Endothelial cell of umbilical vein (primary cell): ENCODE results near the gene MCTP1. TPM values are rescaled to one million over a fixed set of nuclear protein-coding genes. Genes with fewer than 3 reads are reported as not detected.

ENCODE experiments used
- BruUV-seq: library from RNA; stranded (reverse); fragments of 400-500 nt; replicated peaks from 2 replicates; lab custom pipeline; 2021; lab: Mats Ljungman, UMichigan
- CTCF ChIA-PET: fragments of 300-600, 350-600 bp; sonication (Branson Sonifier 250); formaldehyde crosslinking; loops from one replicate; lab custom pipeline; 2021; ENCODE audit warnings: antibody characterized with exemption, inconsistent platforms; lab: Charles Lee
- POLR2A ChIA-PET: fragments of 300-600, 350-600 bp; sonication (Branson Sonifier 250); formaldehyde crosslinking; loops from one replicate; lab custom pipeline; 2021; ENCODE audit warnings: antibody characterized with exemption, inconsistent platforms; lab: Charles Lee
- DNase-seq: peaks from one replicate; pipeline ENCODE4 v3.0.0-alpha.2; 2011; ENCODE audit warnings: low read depth, low spot score
- FAIRE-seq: peaks from 2 replicates; lab custom pipeline; 2011; peaks lifted over from hg19 to GRCh38; lab: Jason Lieb, UNC
- H2AFZ ChIP-seq: 2 replicates; pipeline ENCODE4 v1.6.0; 2012; ENCODE audit warnings: low read depth, low read length, control low read depth, inconsistent platforms
- H3K27ac ChIP-seq: 2 replicates; pipeline ENCODE4 v1.5.1; 2011; ENCODE audit warnings: low read depth, mild to moderate bottlenecking, control low read depth, low read length, moderate library complexity; ENCODE audit not compliant: insufficient read depth
- H3K27me3 ChIP-seq, 2 experiments: 2 replicates each; pipeline versions ENCODE4 v1.6.0 to v1.6.1; 2011; ENCODE audit warnings: low read length in 2 of 2, mixed read lengths in 1 of 2; ENCODE audit not compliant: control insufficient read depth in 2 of 2, insufficient read depth in 2 of 2
- H3K36me3 ChIP-seq, 2 experiments: 2 replicates in 1 of 2; 3 replicates in 1 of 2; pipeline ENCODE4 v1.5.1; 2011; ENCODE audit warnings: low read length in 2 of 2, mild to moderate bottlenecking in 1 of 2, moderate library complexity in 1 of 2; ENCODE audit not compliant: control insufficient read depth in 2 of 2, insufficient read depth in 2 of 2; ENCODE audit errors: extremely low read depth in 1 of 2
- H3K4me1 ChIP-seq: 3 replicates; pipeline ENCODE4 v1.5.1; 2011; ENCODE audit warnings: mild to moderate bottlenecking, low read length; ENCODE audit not compliant: control insufficient read depth, insufficient read depth; ENCODE audit errors: extremely low read depth
- H3K4me2 ChIP-seq: 2 replicates; pipeline ENCODE4 v1.6.1; 2011; ENCODE audit warnings: low read length, control low read depth, mixed read lengths; ENCODE audit not compliant: insufficient read depth
- H3K4me3 ChIP-seq, 3 experiments: fragments of 200-600 bp in 1 of 3; sonication (generic), shearing (Covaris generic) in 1 of 3; replicated peaks in 1 of 3; 2 replicates each; pipeline ENCODE4 v1.5.1; 2011 to 2016; ENCODE audit warnings: control low read depth in 3 of 3, low read length in 3 of 3, mild to moderate bottlenecking in 2 of 3, inconsistent platforms in 1 of 3, low read depth in 1 of 3, moderate library complexity in 1 of 3; ENCODE audit not compliant: insufficient read depth in 1 of 3
- H3K79me2 ChIP-seq: 2 replicates; pipeline ENCODE4 v1.6.0; 2012; ENCODE audit warnings: low read length, inconsistent platforms; ENCODE audit not compliant: control insufficient read depth, insufficient read depth
- H3K9ac ChIP-seq: replicated peaks from 2 replicates; pipeline ENCODE3; 2011; ENCODE audit warnings: low read length, control low read depth; ENCODE audit not compliant: insufficient read depth; ENCODE audit errors: extremely low read depth
- H3K9me1 ChIP-seq: replicated peaks from 3 replicates; pipeline ENCODE4 v1.6.0; 2011; ENCODE audit warnings: mild to moderate bottlenecking, low read length; ENCODE audit not compliant: control insufficient read depth, insufficient read depth; ENCODE audit errors: extremely low read depth
- H3K9me3 ChIP-seq: replicated peaks from 2 replicates; pipeline ENCODE4 v1.5.1; 2012; ENCODE audit warnings: low read length, inconsistent platforms; ENCODE audit not compliant: control insufficient read depth, insufficient read depth
- H4K20me1 ChIP-seq: replicated peaks from 2 replicates; pipeline ENCODE3; 2011; ENCODE audit warnings: mild to moderate bottlenecking, low read length; ENCODE audit not compliant: control insufficient read depth, insufficient read depth; ENCODE audit errors: extremely low read depth
- CTCF ChIP-seq, 2 donors: IDR thresholded peaks; 1 replicate in 1 of 2; 2 replicates in 1 of 2; pipeline ENCODE4 v1.5.1; 2011; ENCODE audit warnings: low read length in 2 of 2, mild to moderate bottlenecking in 2 of 2, moderate library complexity in 2 of 2, control low read depth in 1 of 2, inconsistent platforms in 1 of 2, low read depth in 1 of 2; ENCODE audit not compliant: insufficient read depth in 1 of 2; ENCODE audit errors: extremely low read depth in 1 of 2
- EZH2 ChIP-seq: IDR thresholded peaks from 2 replicates; pipeline ENCODE4 v1.6.1; 2012; ENCODE audit warnings: borderline replicate concordance, low read depth, mild to moderate bottlenecking, moderate library complexity, low read length, inconsistent platforms; ENCODE audit not compliant: severe bottlenecking
- FOS ChIP-seq: IDR thresholded peaks from 2 replicates; pipeline ENCODE4 v1.6.1; 2011; ENCODE audit warnings: mild to moderate bottlenecking, low read length, moderate library complexity, borderline replicate concordance; ENCODE audit not compliant: insufficient read depth
- GATA2 ChIP-seq: IDR thresholded peaks from 2 replicates; pipeline ENCODE4 v1.7.0; 2011; ENCODE audit warnings: low read depth, mild to moderate bottlenecking, moderate library complexity, mixed read lengths, low read length; ENCODE audit not compliant: insufficient read length, insufficient read depth
- JUN ChIP-seq: IDR thresholded peaks from 2 replicates; pipeline ENCODE4 v1.6.1; 2011; ENCODE audit warnings: borderline replicate concordance, low read depth; ENCODE audit not compliant: insufficient read length, insufficient read depth
- MYC ChIP-seq: IDR thresholded peaks from one replicate; pipeline ENCODE4 v1.6.1; 2011; ENCODE audit warnings: mild to moderate bottlenecking, low read depth, low read length
- POLR2A ChIP-seq: IDR thresholded peaks from 2 replicates; pipeline ENCODE4 v1.6.1; 2012; ENCODE audit warnings: low read depth, mild to moderate bottlenecking, control low read depth, low read length
- dilution Hi-C: fragments of 300-500 bp; cut with MboI; formaldehyde crosslinking; loops from one replicate; pipeline ENCODE4 v1.15.0; 2019; ENCODE audit warnings: low sequenced_read_pairs; ENCODE audit not compliant: extremely low pct_ligation_motif_present
- intact Hi-C: fragments of 100-400 bp; cut with micrococcal nuclease; formaldehyde crosslinking; loops from one replicate; pipeline ENCODE4 v1.10.0; 2022
- polyA plus RNA-seq, 4 experiments: library from polyadenylated mRNA; depleted of rRNA in 3 of 4; stranded (reverse) in 3 of 4; unstranded in 1 of 4; fragments of >200 nt; gene quantifications; 2 replicates each; pipeline versions ENCODE4 v1.2.1 to v1.2.3, GENCODE V29; 2011 to 2012; ENCODE audit warnings: missing spikeins in 1 of 4
- total RNA-seq: library from RNA; stranded (reverse); gene quantifications from 2 replicates; pipeline ENCODE4 v1.2.3, GENCODE V29; 2021

The MCTP1 gene
- total and polyA plus RNA-seq, 2 donors (not counting 3 experiments of a cell fraction or from before 2014, with no cell fraction given): 79.3 to 203 TPM

- Histone ChIP-seq H3K27ac (no peak overlapping the region), H3K27me3 (peaks cover 3 to 4% of the 10 kb centered on the region in 2 experiments), H3K4me1 (no peaks in the 10 kb centered on the region), H3K9me3 (no peaks in the 10 kb centered on the region), H3K9ac (no peak overlapping the region), H3K79me2 (no peaks in the 10 kb centered on the region), H3K9me1 (no peaks in the 10 kb centered on the region), H2AFZ (no peak overlapping the region), H3K36me3 (no peaks in the 10 kb centered on the region), H4K20me1 (no peaks in the 10 kb centered on the region), H3K4me3 (no peak overlapping the region), H3K4me2 (no peak overlapping the region)
- TF ChIP-seq CTCF (IDR thresholded peaks at IDR 0.05; ENCODE audit: extremely low read depth in 1 of 2, insufficient read depth in 1 of 2, low read depth in 1 of 2, low read length in 2 of 2): no peak
- TF ChIP-seq FOS: peak; percentile 12
- peak; percentile 11 for TF ChIP-seq JUN
- no TSS peak for BruUV-seq
- no peak for FAIRE-seq
- intact Hi-C loops (no loop called here), dilution Hi-C loops (no loop called here)
- no peak for DNase-seq
- ChIA-PET CTCF (no interaction called here), POLR2A (no interaction called here)
Measured at GRCh38 chr5:95327211-95327610, 42.3 kb upstream of the MCTP1 start.

- dilution Hi-C loops: no loop called here
- H3K4me3 ChIP-seq: no peak overlapping the region
- no TSS peak for BruUV-seq
- no peak overlapping the region for H3K4me2 ChIP-seq
- H3K36me3 ChIP-seq: no peaks in the 10 kb centered on the region
- no peaks in the 10 kb centered on the region for H3K4me1 ChIP-seq
- H3K27me3 ChIP-seq: peaks cover 4 to 17% of the 10 kb centered on the region in 2 experiments
- no peak overlapping the region for H3K27ac ChIP-seq
- DNase-seq: no peak
- H3K79me2 ChIP-seq: no peaks in the 10 kb centered on the region
- no peaks in the 10 kb centered on the region for H3K9me3 ChIP-seq
- no peaks in the 10 kb centered on the region for H3K9me1 ChIP-seq
- FAIRE-seq: no peak
- TF ChIP-seq EZH2: no peak
- TF ChIP-seq POLR2A: no peak
- no peak for TF ChIP-seq GATA2
- TF ChIP-seq MYC: no peak
- POLR2A ChIA-PET: no interaction called here
- no peak overlapping the region for H2AFZ ChIP-seq
- intact Hi-C loops: no loop called here
- no peak overlapping the region for H3K9ac ChIP-seq
- CTCF ChIA-PET: no interaction called here
- H4K20me1 ChIP-seq: no peaks in the 10 kb centered on the region
Measured at GRCh38 chr5:95317687-95318086, 32.8 kb upstream of the MCTP1 start.
